ENCODE results near the gene ZMIZ1. TPM values are rescaled to one million over a fixed set of nuclear protein-coding genes. Genes with fewer than 3 reads are reported as not detected.

Gene ZMIZ1
- polyA plus RNA-seq, 1 donor from 2014 or later = 26.8 TPM

DNA sequence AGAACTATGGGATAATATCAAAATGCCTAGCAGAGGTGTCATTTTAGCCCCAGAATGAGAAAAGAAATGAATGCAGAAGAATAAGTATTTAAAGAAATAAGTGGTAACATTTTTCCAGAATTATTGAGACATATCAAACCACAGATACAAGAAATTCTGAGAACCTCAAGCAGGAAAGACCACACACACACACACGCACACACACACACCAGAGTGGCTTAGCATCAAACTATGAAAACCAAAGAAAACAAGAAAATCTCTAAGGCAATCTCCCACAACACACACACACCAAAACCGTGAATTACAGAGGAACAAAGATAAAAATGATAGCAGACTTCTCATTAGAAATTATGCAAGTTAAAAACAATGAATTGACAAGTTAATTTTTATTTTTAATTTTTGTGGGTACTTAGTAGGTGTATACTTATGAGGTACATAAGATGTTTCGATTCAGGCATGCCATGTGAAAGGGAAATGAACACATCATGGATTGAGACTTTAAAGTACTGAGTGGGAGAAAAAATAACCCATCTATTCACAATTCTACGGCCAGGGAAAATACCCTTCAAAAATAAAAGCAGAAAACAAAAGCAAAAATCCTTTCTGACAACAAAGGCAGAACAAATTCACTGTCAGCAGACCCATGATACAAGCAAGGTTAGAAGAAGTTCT, 293.1 kb downstream of the ZMIZ1 start:
- Histone ChIP-seq H3K9me2 (ENCODE audit: insufficient read depth, low read length) (no peaks in the 10 kb centered on the region), H3K4me2 (ENCODE audit: low read length) (no peak overlapping the region), H3K36me3 (ENCODE audit: insufficient read depth, low read length) (no peaks in the 10 kb centered on the region), H4K20me1 (ENCODE audit: insufficient read depth) (no peaks in the 10 kb centered on the region), H3K4me3 (ENCODE audit: low read length) (no peak overlapping the region), H2AFZ (ENCODE audit: low read depth, low read length) (no peak overlapping the region), H3K27me3 (ENCODE audit: insufficient read depth, low read depth, low read length) (no peaks in the 10 kb centered on the region), H3K27ac (ENCODE audit: low read length) (no peak overlapping the region), H3K79me2 (replicated peaks; ENCODE audit: insufficient read depth, low read length) (no peaks in the 10 kb centered on the region), H3K9ac (ENCODE audit: low read length) (no peak overlapping the region), H3F3A (ENCODE audit: insufficient read depth, low read length, poor library complexity, severe bottlenecking) (no peaks in the 10 kb centered on the region), H3K9me3 (ENCODE audit: low read length) (no peaks in the 10 kb centered on the region)
- no peak for TF ChIP-seq CTCF (IDR thresholded peaks at IDR 0.05; ENCODE audit: poor library complexity, severe bottlenecking)
- TF ChIP-seq RAD21 (conservative IDR thresholded peaks at IDR 0.05) = no peak
- TF ChIP-seq MXI1 (conservative IDR thresholded peaks at IDR 0.05; ENCODE audit: poor library complexity, severe bottlenecking) = no peak
- TF ChIP-seq TAF1 (IDR thresholded peaks at IDR 0.05; ENCODE audit: low read depth) = no peak
- no peak for TF ChIP-seq SMC3 (conservative IDR thresholded peaks at IDR 0.05; ENCODE audit: poor library complexity)
- no peak for TF ChIP-seq REST (IDR thresholded peaks at IDR 0.05; ENCODE audit: borderline replicate concordance)
- TF ChIP-seq POLR2AphosphoS5 (IDR thresholded peaks at IDR 0.05) = no peak
- TF ChIP-seq EZH2 (IDR thresholded peaks at IDR 0.05; ENCODE audit: borderline replicate concordance, insufficient read depth, low read length, poor library complexity, severe bottlenecking) = no peak
- TF ChIP-seq EP300 (conservative IDR thresholded peaks at IDR 0.05; ENCODE audit: poor library complexity, severe bottlenecking) = no peak
